AG09319 (cell line): ENCODE data around the gene CACNB4.

Experiments
- DNase-seq: peaks from one replicate; pipeline ENCODE4 v3.0.0-alpha.2; 2010; ENCODE audit warnings: low read depth; ENCODE audit errors: extremely low read depth
- TF ChIP-seq, protein P1 (sequence below): IDR thresholded peaks from 2 replicates; pipeline ENCODE4 v1.5.1; 2011; ENCODE audit warnings: low read depth, mild to moderate bottlenecking, inconsistent platforms, low read length, moderate library complexity

The CACNB4 gene

GRCh38 chr2:151793123-151793522 is 305.7 kb downstream of the CACNB4 start:
- TF ChIP-seq, protein P1, sequence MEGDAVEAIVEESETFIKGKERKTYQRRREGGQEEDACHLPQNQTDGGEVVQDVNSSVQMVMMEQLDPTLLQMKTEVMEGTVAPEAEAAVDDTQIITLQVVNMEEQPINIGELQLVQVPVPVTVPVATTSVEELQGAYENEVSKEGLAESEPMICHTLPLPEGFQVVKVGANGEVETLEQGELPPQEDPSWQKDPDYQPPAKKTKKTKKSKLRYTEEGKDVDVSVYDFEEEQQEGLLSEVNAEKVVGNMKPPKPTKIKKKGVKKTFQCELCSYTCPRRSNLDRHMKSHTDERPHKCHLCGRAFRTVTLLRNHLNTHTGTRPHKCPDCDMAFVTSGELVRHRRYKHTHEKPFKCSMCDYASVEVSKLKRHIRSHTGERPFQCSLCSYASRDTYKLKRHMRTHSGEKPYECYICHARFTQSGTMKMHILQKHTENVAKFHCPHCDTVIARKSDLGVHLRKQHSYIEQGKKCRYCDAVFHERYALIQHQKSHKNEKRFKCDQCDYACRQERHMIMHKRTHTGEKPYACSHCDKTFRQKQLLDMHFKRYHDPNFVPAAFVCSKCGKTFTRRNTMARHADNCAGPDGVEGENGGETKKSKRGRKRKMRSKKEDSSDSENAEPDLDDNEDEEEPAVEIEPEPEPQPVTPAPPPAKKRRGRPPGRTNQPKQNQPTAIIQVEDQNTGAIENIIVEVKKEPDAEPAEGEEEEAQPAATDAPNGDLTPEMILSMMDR, result no peak

GRCh38 chr2:151792589-151792988 is 306.3 kb downstream of the CACNB4 start:
- TF ChIP-seq, protein P1, result no peak
- DNase-seq, result no peak

More at GRCh38 chr2:151793123-151793522, 305.7 kb downstream of the CACNB4 start:
- no peak for DNase-seq

DNA sequence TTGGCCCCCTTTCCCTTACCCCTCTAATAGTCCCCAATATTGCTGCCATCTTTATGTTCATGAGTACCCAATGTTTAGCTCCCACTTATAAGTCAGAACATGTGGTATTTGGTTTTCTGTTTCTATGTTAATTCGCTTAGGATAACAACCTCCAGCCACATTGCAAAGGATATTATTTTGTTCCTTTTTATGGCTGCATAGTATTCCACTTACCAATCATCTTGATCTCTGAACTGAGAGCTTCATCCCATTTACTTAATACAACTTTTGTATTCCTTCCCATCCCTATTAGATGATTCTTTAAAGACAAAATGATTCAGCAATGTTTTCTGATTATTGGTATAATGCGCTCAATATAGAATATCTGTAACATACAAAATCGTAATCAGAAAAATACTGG is 307.3 kb downstream of the CACNB4 start:
- TF ChIP-seq, protein P1, result no peak
- DNase-seq, result no peak

DNA sequence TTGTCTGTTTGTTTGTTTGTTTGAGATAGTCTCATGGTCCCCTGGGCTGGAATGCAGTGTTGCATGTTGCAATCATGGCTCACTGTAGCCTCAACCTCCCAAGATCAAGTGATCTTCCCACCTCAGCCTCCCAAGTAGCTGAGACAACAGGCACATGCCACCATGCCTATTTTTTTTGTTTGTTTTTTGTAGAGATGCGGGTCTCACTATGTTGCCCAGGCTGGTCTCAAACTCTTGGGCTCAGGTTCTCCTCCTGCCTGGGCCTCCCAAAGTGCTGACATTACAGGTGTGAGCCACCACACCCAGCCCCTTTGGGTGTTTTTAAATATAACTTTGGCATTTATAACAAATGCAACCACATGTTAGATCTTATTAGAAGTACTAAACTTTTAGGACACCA is 308.2 kb downstream of the CACNB4 start:
- DNase-seq, result no peak

GRCh38 chr2:151789055-151789834 is 309.6 kb downstream of the CACNB4 start:
- TF ChIP-seq, protein P1, result no peak
- no peak for DNase-seq

More for the DNA sequence above, 308.2 kb downstream of the CACNB4 start:
- TF ChIP-seq, protein P1, result no peak

- TF ChIP-seq, protein P1, result no peak
- DNase-seq, result no peak
Observed at GRCh38 chr2:151786483-151786882, 312.4 kb downstream of the CACNB4 start.

DNA sequence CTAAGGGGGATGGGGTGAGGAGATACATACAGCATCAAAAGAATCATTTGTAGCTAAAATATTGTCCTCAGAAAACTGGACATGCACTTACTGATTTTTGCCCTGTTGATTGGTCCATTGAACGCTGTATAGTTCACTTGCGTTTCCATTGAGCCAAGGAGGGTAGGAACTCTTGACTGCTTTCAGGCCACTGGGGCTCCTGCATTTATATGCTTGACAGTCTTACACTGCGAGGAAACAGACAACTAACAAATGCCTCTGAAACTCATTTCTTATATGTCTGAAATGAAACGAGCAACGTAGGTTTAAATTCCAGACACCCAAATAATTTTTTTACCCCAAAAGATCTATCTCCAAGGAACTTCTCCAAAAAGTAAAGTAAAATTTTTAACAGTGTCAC is 312.8 kb downstream of the CACNB4 start:
- TF ChIP-seq, protein P1, result no peak

More for the DNA sequence above, 312.8 kb downstream of the CACNB4 start:
- no peak for DNase-seq
